CD4-positive, alpha-beta T cell treated with Interleukin-1 beta for 1 hour (primary cell): Measurements from ENCODE around the gene PDP2.
"Not testable (repeated sequence)": the region's sequence is repeated elsewhere in the genome, so short reads cannot be mapped to it uniquely, and the experiment has no call there.

Experiments
- DNase-seq, 2 donors: peaks; one replicate each; pipeline ENCODE4 v3.0.0-alpha.2; 2020 to 2022

PDP2 gene

GRCh38 chr16:66886914-66887313 lies 6.6 kb downstream of the PDP2 start:
- DNase-seq = no peak

- DNase-seq = no peak
Observed at GRCh38 chr16:66888647-66889615, 8.6 kb downstream of the PDP2 start.

GRCh38 chr16:66889622-66890021 lies 9.3 kb downstream of the PDP2 start:
- no peak for DNase-seq

GRCh38 chr16:66890799-66891198 lies 10.5 kb downstream of the PDP2 start:
- DNase-seq = no peak

GRCh38 chr16:66891360-66891759 lies 11.0 kb downstream of the PDP2 start:
- DNase-seq = no peak

GRCh38 chr16:66891797-66892196 lies 11.5 kb downstream of the PDP2 start:
- DNase-seq = no peak

- DNase-seq = no peak
Observed at GRCh38 chr16:66894055-66894454, 13.7 kb downstream of the PDP2 start.

GRCh38 chr16:66894948-66895688 lies 14.8 kb downstream of the PDP2 start:
- peak; percentile 61 to 65 for DNase-seq

GRCh38 chr16:66895689-66895979 lies 15.3 kb downstream of the PDP2 start:
- no peak for DNase-seq

GRCh38 chr16:66895999-66896398 lies 15.7 kb downstream of the PDP2 start:
- DNase-seq = no peak

- DNase-seq = not testable (repeated sequence)
Observed at GRCh38 chr16:66896682-66897081, 16.4 kb downstream of the PDP2 start.

GRCh38 chr16:66898207-66898606 lies 17.9 kb downstream of the PDP2 start:
- no peak for DNase-seq

- no peak for DNase-seq
Observed at GRCh38 chr16:66898933-66899309, 18.6 kb downstream of the PDP2 start.

- no peak for DNase-seq
Observed at GRCh38 chr16:66899310-66899944, 19.1 kb downstream of the PDP2 start.

- no peak for DNase-seq
Observed at GRCh38 chr16:66899945-66900710, 19.8 kb downstream of the PDP2 start.

GRCh38 chr16:66900721-66901441 lies 20.6 kb downstream of the PDP2 start:
- DNase-seq = no peak

GRCh38 chr16:66901626-66902025 lies 21.3 kb downstream of the PDP2 start:
- no peak for DNase-seq

- DNase-seq = no peak
Observed at GRCh38 chr16:66902648-66903543, 22.6 kb downstream of the PDP2 start.

GRCh38 chr16:66903544-66904427 lies 23.5 kb downstream of the PDP2 start:
- no peak for DNase-seq

GRCh38 chr16:66904428-66904845 lies 24.1 kb downstream of the PDP2 start:
- DNase-seq = no peak
